Activated CD4-positive, alpha-beta T cell treated with anti-CD3 and anti-CD28 coated beads, Interleukin-2, amount 50 U/mL, for 48 hours (primary cell): ENCODE results near the gene OSBPL5.

Source experiments
- DNase-seq, 2 experiments: peaks; one replicate each; pipeline ENCODE4 v3.0.0-alpha.2; 2020

Gene OSBPL5

DNA sequence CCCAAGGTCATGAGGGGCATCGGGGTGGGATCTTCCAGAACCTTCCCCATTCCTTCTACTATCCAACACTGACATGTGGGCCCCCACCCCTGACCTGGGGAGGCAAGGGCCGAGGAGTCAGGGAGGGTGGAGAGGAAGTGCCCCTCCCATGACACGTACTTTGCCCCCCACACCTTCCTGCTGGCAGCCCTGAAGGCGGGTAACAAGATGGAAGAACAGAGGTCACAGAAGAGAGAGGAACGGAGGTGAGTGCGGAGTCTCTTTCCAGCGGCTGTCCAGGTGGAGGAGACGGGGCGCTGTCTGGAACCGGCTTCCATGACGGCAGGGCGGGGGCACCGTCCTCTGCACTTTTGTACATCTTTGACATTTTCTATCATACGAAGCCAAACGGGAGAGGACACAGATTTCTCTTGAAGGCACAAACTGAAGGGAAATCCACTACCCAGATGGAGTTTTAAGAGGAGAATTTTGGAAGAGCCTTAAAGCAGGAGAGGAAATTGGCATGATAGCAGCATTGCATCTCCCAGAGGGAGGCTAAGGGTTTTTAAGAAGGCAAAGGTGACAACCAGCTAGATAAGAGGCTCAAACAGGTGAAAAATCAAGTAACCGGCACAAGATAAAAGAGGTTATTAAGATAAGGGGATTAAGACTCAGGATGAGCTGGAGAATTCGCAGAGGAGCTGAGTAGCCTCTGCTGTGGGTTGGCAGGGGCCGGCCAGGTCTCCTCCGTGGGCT, 16.7 kb downstream of the OSBPL5 start:
- DNase-seq: no peak

DNA sequence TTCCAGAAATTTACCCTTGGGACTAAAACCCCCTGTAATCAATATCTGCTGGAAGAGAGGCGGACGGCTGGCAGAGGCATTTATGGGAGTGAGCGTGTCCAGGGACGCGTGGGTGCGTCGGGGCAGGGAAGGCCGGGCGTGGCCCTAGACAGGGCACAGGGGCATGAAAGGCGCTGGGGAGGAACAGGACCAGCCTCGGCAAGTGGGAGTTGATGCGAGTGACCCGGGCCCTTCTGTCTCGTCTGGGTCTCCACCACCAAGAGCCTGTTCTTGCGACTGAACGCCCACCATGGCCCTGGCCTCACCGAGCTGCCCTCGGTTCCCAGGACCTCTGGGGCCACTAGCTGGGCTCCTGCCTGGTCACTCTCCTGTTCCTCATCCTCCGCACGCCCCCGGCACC, 17.5 kb downstream of the OSBPL5 start:
- DNase-seq: no peak

- DNase-seq: no peak
These were observed 17.9 kb downstream of the OSBPL5 start for GRCh38 chr11:3147257-3147619.

DNA sequence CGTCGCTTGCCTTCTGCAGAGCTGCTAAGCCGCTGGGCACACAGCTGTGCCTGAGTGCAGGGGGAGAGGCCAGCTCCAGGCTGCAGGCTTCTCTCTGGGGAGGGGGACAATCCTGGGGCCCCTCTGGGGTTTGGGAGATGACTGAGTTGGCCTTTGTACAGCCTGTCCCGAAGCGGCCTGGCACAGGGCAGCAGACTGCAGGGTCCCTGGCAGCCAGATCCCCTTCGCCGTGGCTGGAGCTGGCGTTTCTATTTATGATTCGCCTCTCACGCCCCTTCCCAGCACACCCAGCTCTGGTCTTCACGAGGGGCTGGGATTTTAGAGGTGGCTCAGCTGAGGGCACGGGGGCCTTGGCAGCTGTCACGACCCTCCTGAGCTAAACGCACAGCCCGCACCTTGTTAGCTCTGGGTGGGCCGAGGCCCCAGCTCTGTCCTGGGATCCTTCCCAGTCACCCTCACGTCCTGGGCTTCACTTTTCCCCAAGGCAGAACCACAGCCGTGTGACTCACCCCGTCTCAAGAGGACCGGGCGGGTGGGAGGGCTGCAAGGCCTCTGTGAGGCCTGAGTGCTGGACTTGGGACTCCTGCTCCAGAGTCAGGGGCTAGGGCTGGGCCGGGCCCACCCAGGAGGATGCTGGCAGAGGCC, 18.4 kb downstream of the OSBPL5 start:
- no peak for DNase-seq

- DNase-seq: no peak
These were observed 19.9 kb downstream of the OSBPL5 start for GRCh38 chr11:3145206-3145520.

DNA sequence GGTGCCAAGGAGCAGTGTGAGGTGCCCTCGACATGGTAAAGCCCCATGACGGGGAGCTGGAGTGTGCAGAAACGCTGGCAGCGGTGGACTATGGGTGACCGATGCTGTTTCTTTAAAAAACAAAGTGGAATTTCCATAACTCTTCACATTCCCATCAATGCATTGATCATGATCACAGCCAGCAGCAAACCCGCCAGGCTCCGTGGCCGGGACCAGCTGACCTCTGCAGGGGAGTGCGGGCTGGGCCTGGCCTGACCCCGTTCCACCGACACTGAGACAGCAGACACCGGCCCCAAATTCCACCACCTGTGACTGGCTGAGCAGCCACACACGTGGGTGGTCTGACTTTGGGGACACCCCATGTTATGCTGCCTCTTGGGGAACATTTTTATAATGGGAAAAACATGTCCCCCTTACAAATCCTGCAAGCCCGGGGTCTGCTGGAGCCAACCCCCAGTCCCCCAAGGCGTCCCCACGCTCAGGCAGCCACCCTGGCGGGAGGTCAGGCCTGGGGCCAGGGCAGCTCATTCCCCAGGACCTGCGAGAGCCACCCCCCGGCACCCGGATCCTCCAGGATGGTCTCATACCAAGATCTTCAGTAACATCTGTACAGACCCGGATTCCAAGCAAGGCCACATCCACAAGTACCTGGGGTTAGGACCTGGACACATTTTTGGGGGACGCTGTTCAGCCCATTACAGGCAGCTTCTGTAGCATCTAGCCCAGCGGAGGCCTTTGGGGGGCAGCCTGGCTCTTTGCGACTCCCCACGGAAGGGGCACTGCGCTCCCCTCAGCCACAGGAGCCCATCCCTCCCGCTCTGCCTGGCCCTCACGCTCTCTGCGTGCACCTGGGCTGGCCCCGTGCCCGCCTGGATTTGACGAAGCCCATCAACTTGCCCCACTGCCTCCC, 20.6 kb downstream of the OSBPL5 start:
- DNase-seq: no peak

DNA sequence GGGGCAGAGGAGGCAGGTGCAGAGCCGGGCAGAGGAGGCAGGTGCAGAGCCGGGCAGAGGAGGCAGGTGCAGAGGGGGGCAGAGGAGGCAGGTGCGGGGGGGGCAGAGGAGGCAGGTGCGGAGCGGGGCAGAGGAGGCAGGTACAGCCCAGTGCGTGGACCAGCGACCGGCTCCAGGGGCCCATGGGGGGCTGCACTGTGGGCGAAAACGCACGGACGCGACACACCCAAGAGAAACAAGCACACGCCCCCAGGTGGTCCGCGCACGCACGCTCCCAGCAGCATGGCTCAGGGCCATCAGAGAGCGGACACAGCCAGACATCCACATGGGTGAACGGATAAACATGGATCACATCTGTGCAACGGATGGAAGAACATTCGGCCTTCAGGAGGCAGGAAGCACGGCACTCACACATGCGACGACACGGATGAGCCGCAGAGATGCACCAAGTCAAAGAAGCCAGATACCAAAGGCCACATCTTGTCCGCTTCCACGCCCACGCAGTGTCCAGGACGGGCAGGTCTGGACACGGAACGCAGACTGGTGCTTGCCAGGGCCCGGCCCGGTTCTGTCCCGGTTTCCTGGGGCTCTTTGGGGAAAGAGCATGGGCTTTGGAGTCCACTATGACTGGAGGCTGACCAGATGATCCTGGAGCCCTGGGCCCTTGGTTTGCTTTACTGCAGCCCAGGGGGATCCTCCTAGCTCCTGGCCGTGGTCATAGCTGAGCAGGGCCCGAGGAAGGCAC, 21.8 kb downstream of the OSBPL5 start:
- no peak for DNase-seq

GRCh38 chr11:3140291-3140603, 24.9 kb downstream of the OSBPL5 start:
- no peak for DNase-seq

GRCh38 chr11:3139481-3140290, 25.4 kb downstream of the OSBPL5 start:
- no peak for DNase-seq

- no peak for DNase-seq
These were observed 26.0 kb downstream of the OSBPL5 start for GRCh38 chr11:3139086-3139440.

- DNase-seq: no peak
These were observed 26.7 kb downstream of the OSBPL5 start for GRCh38 chr11:3138178-3139085.

DNA sequence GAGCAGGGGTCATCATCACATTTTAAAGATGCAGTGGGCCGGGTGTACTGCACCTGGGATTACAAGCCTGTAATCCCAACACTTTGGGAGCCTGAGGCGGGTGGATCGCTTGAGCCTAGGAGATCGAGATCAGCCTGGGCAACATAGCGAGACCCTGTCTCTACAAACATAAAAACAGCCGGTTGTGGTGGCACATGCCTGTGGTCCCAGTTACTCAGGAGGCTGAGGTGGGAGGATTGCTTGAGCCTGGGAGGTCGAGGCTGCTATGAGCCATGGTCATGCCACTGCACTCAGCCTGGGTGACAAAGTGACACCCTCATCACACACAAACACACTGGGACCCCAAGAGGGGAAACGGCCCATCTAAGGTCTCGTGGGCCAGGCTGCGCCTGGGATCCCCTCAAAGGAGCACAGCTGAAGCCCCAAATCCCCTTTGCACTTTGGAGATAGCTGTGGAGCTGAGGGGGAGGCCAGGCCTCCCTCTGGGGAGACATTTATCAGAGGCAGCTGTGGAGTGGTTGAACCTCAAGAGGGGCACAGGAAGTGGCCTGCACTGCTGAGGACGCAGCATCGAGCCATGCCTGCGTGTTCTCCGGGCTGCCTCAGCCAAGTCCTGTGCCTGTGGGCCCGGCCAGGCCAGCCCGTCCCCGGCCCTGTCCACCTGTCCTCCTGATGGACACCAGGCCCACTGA, 27.5 kb downstream of the OSBPL5 start:
- no peak for DNase-seq

DNA sequence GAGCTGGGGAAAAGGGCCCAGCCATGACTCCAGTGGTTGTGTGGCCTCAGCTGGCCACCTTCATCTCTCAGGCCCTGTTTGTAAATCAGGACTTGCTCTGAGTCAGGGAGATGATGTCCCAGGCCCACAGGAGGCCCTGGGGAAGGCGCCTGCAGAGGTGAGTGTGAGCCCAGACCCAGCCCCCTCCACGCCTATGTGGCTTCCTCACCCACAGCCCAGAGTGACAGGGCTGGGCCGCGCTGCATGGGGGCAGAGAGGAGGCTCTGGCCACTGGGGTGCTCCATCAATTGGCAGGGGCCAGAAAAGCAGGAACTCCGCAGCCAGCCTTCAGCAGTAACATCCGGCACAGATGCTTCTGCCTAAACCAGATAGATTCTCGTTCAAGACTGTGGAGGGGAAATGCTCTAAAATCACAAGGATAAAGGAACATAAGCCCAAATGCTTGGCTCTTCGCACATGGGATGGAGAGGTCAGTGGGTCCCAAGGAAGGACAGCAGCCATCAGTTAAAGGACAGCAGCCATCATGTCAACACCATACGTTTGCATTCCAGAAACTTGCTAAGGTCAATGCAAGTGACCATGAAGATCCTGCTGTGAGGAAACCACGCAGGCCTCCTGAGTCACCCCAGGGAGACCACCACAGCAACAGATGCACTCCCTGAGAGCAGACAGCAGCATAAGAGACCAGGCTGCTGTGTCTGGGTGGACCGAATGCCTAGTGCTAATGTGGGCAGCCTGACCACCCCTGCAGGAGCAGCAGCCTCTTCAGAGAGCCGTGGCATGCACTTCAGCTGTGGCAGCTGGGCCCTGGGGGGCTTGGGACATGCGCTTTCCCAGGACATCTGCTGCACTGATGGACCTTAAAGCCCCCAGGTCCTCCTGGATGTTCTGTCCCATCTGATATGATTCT, 28.3 kb downstream of the OSBPL5 start:
- no peak for DNase-seq

DNA sequence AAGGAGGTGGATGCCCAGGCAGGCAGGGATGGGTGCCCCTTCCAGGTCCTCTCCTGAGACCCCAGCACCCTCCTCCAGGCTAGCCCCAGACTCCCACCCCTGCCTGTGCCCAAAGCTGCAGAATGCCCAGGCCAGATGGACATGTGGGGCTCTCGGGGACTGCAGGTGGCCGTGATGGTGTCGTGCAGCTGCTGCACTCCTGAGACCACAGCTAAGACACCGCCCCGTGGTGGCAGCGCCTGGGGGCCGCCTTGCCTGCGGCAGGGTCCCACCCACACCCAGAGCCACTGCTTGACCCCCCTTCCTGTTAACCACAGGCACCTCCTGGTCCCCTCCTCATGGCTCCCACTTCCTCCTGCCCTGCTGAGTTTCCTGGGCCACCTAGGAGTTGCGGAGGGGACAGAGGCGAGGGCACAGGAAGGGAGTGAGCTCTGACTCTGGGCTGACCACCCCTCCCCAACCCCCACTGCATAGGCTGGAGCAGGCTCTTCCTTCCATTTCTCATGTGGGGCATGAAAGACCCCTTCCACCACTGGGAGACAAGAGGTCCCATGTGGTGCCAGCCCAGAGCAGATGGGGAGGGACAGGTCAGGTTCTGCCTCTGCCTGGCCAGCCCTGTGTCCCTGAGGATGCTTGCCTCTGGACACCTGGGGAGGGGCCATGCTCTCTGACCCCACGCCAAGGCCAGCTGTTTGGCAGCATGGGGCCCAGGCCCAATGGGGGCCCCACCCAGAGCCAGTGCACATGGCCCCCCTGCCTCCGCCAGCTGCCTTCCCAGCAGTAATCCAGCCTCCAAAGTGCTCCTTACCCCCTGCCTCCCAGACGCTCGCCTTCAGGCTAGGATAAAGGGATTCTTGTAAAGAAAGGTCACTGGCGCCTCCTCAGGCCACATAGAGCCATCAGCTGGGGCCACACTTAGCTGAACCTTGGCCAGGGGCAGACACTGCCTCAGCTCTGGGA, 29.3 kb downstream of the OSBPL5 start:
- no peak for DNase-seq

DNA sequence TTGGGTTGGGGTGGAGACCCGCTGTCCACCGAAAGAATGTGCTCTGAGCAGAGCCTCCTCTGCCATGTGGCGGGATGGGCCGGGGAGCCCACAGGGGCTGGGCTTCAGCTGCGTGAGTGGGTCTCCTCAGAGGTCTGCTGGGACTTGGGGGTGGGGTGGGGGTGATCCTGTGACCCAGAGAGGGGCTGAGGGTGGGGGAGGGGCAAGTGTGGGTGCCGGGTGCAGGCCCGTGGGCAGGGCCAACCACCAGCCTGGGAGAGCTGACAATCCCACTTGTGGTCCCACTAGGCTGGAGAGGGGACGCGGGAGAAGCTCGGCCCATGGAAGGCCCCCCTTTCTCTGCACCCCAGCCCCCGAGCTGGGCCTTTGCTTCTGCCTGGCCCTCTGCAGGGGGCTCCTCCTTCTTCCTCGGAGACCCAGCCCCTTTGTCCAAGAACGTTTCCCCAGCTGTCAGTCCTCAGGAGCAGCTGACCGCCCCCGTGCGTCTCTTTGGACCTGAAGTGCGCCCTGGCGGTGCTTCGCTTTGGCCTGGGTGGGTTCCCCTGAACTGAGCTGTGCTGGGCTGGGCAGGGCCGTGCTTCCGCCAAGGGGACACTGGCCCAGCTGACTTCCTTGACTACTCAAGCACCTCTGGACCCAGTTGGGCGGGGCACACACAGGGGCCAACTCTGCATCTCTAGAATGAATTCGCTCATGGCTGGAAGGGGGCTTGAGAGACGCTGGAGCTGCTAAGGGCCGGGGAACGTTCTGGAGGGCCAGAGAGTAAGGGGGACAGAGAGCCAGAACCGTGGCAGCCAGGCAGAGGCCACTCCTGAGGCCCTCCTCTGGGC, 30.2 kb downstream of the OSBPL5 start:
- no peak for DNase-seq

DNA sequence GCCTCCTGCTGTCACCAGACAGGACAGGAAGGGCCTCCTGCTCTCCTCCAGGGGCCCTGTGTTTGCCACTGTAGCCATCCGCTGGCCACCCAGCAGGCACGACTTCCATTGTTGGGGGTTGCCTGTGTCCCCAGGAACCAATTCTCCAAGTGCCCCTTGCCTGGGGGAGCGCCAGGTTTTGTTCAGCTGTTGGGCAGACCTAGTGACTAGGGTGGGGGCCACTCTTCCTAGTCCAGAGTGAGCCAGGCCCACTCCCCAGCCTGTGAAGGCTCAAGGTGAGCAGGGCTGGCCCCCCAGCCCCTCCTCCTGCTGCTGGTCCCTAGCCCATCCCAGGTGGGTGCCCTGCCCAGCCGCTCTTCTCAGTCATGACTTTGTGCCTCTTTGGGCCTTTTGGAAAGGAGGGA, 30.9 kb downstream of the OSBPL5 start:
- no peak for DNase-seq
